GM18868 (cell line): ENCODE results near the gene PTDSS2.

Source experiments
- ATAC-seq: cut with Tn5 transposase; IDR thresholded peaks from one replicate; pipeline ENCODE4 v1.9.1; 2021; ENCODE audit warnings: mild to moderate bottlenecking, moderate library complexity; ENCODE audit not compliant: unreplicated experiment

The PTDSS2 gene

DNA sequence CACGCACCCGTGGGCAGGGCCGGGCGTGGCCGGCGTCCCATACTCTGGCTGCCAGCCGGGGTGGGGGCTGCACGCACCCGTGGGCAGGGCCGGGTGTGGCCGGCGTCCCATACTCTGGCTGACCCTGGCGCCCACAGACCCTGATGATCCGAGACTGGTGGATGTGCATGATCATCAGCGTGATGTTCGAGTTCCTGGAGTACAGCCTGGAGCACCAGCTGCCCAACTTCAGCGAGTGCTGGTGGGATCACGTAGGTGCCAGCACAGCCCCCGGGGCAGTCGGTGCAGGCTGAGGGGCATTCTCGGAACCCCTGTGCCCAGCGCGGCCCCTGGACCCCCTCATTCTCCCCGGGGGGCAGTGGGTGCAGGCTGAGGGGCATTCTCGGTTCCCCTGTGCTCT, 38.0 kb downstream of the PTDSS2 start:
- no peak for ATAC-seq

DNA sequence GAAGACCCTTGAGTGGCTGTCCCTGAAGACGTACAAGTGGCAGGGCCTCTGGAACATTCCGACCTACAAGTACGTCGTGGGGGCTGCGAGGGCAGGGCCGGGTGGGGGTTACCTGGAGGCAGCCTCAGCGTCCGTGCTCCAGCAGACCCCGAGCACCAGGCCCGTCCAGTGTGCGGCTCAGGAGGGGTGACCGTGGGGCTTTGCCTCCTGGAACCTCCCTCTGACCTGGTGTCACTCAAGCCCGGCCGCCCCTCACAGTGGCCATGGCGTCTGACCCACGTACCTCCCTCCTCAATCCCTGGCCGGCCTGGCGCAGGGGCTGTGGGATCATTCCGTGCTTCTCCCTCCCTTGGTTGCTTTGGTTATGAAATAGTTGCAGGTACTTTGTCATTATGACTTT, 38.5 kb downstream of the PTDSS2 start:
- ATAC-seq: no peak

DNA sequence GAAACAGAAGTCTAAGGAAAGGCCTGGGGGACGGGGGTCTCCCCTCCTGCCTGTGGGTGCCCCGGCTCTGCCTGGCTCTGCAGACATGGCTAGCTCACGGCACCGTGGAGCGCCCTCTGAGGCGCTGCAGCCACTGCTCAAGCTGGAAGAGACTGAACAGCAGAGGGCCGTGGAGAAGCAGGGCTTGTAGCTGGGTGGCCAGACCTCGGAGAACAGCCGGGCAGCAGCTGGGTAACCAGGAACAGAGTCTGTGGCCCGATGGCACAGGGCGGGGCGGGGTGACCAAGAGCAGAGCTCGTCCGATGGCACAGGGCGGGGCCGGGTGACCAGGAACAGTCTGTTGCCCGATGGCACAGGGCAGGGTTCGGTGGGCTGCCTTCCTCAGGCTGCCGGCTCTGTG, 38.9 kb downstream of the PTDSS2 start:
- ATAC-seq: no peak

DNA sequence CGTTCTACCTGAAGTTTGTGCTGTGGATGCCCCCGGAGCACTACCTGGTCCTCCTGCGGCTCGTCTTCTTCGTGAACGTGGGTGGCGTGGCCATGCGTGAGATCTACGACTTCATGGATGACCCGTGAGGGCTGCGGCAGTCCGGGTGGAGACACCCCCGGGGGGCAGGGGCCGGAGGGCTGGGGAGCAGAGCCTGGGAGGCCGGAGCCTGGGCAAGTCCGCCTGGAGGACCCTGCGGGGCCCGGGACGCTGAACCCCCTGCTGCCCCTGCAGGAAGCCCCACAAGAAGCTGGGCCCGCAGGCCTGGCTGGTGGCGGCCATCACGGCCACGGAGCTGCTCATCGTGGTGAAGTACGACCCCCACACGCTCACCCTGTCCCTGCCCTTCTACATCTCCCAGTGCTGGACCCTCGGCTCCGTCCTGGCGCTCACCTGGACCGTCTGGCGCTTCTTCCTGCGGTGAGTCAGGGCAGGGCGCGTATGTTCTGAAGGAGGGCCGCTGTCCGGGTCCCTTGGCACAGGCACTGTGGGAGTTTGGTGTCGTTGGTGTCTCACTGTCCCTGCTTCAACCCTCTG, 39.6 kb downstream of the PTDSS2 start:
- ATAC-seq: no peak

DNA sequence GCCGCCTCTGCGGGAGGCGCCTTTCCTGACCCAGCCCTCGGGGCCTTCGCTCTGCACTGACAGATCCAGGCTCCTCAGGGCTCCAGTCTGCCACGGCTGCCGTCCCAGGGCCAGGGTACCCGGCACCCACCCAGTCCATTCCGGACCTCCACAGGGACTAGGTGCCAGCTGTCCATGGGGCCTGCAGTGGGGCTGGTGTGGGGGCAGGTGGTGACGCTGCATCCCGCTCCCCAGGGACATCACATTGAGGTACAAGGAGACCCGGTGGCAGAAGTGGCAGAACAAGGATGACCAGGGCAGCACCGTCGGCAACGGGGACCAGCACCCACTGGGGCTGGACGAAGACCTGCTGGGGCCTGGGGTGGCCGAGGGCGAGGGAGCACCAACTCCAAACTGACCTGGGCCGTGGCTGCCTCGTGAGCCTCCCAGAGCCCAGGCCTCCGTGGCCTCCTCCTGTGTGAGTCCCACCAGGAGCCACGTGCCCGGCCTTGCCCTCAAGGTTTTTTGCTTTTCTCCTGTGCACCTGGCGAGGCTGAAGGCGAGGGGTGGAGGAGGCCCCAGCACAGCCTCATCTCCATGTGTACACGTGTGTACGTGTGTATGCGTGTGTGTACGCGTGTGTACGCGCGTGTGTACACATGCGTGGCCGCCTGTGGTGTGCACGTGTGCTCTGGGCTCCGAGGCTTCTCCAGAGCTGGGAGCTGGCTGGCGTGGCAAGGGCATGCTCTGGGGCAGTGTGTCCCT, 40.3 kb downstream of the PTDSS2 start:
- ATAC-seq: no peak

DNA sequence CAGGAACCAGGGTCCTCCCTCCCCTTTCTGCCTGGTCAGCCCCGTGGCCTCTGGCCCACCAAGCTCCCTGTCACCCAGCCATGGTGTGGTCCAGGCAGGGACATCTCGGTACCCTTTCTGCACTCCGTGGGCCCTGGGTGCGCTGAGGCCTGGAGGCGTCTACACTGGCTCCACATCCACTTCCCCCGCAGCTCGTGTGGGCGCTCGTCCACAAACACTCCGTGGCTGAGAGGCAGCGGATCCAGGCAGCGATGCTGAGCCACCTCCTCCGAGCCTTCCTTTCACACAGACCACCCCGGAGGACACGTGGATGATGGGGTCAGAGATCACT, 40.8 kb downstream of the PTDSS2 start:
- no peak for ATAC-seq

DNA sequence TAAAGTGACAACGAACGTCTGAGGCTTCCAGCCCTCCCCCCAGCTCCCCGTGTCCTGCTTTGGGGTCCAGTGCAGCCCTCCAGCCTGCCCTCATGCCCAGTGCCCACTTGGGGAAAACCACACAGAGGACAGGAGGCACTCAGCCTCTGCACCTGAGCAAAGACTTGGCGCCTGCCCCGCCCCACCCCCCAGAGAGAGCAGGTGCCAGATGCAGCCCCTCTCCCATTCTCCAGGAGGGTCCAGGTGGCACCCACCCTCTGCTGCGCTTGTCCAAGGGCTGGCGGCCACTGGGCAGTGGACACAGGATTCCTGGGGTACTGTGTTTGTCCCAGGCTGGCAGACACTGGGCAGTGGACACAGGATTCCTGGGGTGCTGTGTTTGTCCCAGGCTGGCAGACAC, 41.3 kb downstream of the PTDSS2 start:
- no peak for ATAC-seq

DNA sequence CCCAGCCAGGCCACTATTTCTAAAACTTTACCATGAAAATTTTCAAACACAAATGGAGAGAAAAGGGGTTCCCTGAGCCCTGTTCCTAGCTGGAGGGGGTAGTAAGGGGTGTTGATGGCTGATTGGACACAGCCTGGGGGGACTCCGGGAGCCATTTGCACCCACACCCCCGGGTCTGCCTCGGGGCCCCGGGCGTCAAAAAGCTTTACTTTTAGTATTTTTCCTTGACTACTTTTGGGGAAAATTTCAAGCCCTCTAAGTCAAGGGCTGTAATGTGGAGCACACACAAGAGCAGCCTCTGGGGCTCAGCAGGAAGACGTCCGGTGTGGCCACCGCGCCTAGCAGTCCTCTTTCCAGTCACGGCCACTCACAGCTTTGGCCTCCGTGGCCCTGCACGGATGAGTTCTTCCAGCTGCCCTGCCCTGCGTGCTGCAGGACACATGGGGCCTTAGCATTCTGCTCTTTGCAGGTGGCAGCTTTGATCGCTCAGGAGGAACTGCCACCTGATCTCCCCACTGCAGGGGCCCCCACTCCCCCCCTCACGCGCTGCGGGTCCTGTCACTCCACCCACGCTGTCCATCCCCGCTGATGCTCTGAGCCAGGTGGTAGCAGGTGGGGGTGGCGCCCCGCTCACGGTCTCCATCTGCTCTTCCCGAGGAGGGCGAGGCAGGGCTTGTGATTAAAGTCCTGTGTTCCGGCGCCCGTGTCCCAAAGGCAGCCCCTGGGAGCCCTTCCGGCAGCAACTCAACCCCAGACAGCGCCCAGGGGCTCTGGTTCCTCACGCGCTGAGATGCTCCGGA, 42.5 kb downstream of the PTDSS2 start:
- ATAC-seq: no peak

DNA sequence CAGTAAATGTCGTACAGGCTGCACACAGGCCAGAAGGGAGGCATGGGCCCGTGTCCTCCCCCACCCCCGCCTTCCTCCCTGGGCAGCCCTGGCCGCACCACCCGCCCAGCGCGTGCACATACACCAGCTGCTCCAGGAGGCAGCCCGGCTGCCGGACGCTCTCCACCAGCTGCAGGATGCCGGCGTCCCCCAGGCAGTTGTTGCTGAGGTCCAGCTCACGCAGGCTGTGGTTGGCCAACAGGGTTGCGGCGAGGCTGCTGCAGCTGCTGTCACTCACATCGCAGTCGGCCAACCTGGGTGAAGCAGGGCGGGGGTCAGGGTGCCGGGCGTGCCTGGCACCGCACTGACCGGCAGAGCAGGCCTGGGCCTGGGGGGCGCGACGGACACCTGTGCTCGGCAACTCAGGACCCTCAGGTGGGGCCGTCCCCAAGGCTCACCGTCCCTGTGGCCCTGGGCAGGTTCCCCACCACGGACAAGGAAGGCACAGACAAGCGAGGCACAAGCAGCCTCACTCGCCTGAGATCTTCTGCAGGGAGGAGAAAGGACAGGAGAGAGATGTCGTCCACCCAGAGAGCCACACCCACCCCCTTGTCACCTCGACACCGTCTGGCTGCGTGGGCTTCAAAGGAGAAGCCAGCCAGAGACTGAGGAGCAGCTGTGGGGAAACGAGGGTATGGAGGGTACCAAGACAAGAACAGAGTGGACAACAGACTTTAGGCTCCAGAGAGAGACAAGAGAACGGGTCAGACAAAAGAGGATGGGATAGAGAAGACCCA, 44.9 kb downstream of the PTDSS2 start:
- no peak for ATAC-seq

DNA sequence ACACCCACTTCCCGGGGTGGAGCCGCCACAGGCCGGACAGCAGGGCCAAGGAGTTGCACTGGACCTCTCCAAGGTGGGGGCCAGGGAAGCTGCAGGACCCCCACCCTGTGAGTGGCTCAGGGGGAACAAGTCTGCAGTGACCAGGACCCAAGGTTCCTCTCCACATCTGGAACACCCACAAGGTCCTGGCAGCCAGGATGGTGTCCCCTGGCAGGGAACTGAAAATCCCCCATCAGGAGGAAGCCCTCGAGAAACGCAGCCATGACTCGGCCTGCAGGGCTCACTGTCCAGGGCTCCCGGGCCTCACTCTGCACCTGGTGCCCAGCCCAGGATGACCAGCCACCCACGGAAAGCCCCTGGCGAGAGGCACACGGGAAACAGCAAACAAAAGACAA, 45.5 kb downstream of the PTDSS2 start:
- ATAC-seq: no peak

DNA sequence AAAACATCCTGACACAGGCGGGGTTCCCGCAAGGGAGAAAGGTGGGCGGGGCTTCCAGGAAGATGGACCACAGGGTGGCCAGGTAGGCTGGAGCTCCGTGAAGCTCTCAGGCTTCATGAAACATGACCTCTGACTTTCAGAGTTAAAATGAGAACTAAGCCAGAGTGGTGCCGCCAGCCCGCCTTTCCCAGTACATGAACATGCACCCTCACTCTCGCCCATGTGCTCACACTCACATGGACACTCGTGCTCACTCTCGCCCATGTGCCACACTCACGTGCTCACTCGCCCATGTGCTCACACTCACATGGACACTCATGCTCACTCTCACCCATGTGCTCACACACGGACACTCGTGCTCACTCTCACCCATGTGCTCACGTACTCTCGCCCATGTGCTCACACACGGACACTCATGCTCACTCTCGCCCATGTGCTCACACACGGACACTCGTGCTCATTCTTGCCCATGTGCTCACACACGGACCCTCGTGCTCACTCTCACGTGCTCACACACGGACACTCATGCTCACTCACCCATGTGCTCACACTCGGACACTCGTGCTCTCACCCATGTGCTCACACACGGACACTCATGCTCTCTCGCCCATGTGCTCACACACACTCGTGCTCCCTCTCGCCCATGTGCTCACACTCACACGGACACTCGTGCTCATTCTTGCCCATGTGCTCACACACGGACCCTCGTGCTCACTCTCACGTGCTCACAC, 46.9 kb downstream of the PTDSS2 start:
- ATAC-seq: no peak

DNA sequence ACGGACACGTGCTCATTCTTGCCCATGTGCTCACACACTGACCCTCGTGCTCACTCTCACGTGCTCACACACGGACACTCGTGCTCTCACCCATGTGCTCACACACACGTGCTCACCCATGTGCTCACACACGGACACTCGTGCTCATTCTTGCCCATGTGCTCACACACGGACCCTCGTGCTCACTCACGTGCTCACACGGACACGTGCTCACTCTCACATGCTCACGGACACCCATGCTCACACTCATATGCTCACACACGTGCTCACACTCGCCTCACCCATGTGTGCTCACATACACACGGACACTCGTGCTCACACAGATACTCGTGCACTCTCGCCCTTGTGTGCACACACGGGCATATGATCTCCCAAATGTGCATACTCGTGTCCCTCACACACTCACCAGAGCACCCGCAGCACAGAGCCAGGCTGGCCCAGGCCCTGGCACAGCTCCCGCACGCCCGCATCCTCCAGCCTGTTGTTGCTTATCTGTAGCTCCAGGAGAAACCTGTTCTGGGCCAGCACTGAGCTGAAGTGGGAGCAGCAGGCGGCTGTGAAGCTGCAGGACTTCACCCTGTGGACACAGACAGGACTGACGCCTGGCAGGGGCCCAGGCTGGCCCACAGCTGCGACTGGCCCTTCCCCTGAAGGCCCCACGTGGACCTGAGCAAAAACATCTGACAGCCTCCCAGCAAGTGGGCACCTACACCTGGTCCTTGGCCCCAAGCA, 47.7 kb downstream of the PTDSS2 start:
- ATAC-seq: no peak

DNA sequence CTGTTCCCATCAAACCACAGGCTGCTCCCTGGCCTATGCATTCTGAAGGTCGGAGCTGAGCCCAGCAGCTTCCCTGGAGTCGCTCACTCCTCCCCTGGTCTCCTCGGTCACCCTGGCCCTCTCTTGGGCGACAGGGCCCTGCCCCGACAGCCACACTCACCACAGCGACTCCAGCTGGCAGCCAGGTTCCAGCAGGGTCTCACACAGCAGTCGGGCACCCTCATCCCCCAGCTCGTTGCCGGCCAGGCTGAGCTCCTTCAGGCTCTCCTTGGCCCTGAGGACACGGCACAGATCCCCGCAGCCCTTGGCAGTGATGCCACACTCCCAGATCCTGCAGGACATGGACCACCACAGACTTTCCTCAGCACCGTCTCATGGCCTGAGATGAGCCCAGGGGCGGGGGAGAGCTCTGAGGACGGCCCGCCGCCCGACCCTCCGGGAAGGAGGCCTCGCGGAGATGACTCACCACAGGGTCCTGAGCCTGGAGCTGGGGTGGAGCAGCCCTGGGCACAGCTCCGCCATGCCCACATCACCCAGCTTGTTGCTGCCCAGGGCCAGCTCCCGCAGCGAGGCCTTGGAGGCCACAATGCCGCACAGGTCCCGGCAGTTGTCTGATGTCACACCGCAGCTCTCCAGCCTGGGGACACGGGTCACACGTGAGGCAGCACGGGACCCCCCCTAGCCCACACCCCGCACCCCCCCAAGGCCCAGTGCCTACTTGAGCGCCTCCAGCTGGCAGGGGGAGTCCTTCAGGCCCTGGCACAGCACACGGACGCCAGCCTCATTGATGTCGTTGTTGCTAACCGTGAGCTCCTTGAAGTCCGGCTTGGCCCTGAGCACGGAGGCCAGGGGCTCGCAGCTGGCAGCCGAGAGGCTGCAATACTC, 48.5 kb downstream of the PTDSS2 start:
- no peak for ATAC-seq

DNA sequence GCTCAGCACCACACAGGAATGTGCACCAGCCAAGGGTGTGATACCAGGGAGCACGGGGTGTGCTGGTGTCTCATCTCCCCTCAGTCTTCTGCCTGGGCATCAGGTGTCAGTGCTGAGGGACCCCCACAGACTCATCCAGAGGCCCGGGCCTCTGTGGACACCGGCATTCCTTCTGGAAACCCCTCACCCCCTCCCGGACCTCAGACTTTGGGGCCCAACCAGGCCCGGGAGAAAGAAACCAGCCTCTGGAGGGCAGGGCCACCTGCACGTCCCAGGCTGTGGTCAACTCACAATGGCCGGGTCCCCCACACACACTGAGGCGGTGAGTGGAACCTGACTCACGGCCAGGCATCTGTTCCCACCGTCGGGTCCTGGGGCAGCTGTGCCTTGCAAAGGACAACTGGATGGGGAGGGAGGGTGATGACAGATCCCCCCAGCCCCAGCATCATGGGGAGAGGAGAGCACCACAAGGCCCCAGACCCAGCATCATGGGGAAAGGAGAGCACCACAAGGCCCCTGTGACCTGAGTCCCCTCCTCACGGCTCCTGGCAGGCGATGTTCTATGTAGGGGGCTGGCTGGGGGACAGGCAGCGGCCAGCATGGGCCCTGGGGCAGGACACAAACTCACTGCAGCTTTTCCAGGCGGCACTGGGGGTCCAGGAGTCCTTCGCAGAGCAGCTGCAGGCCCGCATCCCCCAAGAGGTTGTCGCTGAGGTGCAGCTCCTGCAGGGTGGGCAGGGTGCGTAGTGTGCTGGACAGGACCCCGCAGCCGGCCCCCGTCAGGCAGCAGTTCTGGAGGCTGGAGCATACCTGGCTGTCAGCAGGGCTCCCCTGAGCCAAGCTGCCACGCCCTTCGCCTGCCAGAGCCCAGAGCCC, 49.4 kb downstream of the PTDSS2 start:
- no peak for ATAC-seq

DNA sequence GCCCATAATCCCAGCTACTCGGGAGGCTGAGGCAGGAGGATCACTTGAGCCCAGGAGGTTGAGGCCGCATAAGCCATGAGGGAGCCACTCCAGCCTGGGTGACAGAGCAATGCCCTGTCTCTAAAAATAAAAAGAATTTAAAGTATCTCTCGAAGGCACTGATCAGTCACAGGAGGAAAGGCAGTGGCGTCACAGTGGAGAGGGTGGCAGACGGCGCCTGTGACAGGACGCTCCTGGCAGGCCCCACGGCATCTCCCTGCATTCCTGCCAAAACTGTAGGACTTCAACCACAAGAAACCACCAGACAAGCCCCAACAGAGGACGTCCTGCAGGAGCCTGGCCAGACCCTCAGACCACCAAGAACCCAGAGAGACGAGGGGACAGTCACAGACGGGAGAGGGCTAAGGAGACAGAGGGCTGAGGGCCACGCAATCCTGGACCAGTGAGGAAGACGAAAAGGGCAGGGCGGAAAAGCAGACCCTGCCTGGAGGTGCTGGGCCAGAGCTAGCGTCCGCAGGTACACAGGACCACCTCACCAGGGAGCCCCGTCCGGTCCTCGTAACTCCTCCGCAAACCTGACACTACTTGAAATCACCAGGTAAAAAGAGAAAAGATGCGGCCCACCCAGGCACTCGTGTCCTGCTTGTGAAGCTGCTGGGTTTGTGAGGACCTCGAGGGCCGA, 51.1 kb downstream of the PTDSS2 start:
- no peak for ATAC-seq

DNA sequence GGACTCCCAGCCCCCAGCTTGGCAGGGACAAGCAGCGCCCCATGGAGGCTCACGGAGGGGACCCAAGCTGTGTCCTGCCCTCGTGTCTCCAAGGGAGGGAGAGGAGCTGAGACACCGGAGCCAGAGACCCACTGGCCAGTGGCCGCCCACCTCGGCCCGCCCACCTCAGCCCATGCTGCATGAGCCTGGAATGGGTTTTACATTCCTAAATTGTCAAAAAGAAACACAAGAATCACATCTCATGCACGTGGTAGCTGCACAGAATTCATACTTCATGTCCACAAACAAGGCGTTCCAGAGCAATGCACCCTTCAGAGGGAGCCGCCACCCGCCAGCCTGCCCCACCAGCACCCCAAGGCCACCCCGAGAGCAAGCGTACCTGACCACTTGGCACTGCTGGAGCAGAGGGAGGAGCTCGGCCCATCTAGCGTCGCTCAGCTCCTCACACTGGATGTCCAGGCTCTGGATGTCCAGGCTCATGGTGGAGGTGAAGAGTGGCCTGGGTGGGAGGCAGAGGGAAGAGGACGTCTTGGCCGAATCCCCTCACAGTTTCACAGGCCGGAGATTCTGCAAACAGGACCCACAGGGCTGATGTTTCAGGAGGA, 51.7 kb downstream of the PTDSS2 start:
- no peak for ATAC-seq
